Raji (cell line): ENCODE measurements around the gene EPHA4.

Experiments used
- POLR2A ChIP-seq: IDR thresholded peaks from 2 replicates; pipeline ENCODE4 v1.6.1; 2011; ENCODE audit warnings: low read depth, low read length, control low read depth; ENCODE audit not compliant: insufficient read depth

Gene EPHA4

GRCh38 chr2:221572219-221572820 is at the start of gene EPHA4:
Gene EPHA4, minus strand, starts transcription at chr2:221572304. Its CDS starts 56 bp downstream, at chr2:221572248.
- no peak for TF ChIP-seq POLR2A

- no peak for TF ChIP-seq POLR2A
Observed at GRCh38 chr2:221618007-221618406, 45.9 kb upstream of the EPHA4 start.

GRCh38 chr2:221616561-221616960 is 44.5 kb upstream of the EPHA4 start:
- no peak for TF ChIP-seq POLR2A

GRCh38 chr2:221614274-221614673 is 42.2 kb upstream of the EPHA4 start:
- TF ChIP-seq POLR2A, result no peak

- TF ChIP-seq POLR2A, result no peak
Observed at GRCh38 chr2:221612800-221613199, 40.7 kb upstream of the EPHA4 start.

GRCh38 chr2:221612161-221612560 is 40.1 kb upstream of the EPHA4 start:
- TF ChIP-seq POLR2A, result no peak

GRCh38 chr2:221610675-221611074 is 38.6 kb upstream of the EPHA4 start:
- no peak for TF ChIP-seq POLR2A

GRCh38 chr2:221610255-221610654 is 38.2 kb upstream of the EPHA4 start:
- no peak for TF ChIP-seq POLR2A

- TF ChIP-seq POLR2A, result no peak
Observed at GRCh38 chr2:221608442-221608841, 36.3 kb upstream of the EPHA4 start.

- no peak for TF ChIP-seq POLR2A
Observed at GRCh38 chr2:221606424-221606823, 34.3 kb upstream of the EPHA4 start.

GRCh38 chr2:221605751-221606240 is 33.7 kb upstream of the EPHA4 start:
- no peak for TF ChIP-seq POLR2A

GRCh38 chr2:221602938-221603337 is 30.8 kb upstream of the EPHA4 start:
- TF ChIP-seq POLR2A, result no peak

GRCh38 chr2:221601376-221601775 is 29.3 kb upstream of the EPHA4 start:
- TF ChIP-seq POLR2A, result no peak

GRCh38 chr2:221600388-221600787 is 28.3 kb upstream of the EPHA4 start:
- no peak for TF ChIP-seq POLR2A

- TF ChIP-seq POLR2A, result no peak
Observed at GRCh38 chr2:221596192-221596591, 24.1 kb upstream of the EPHA4 start.

- TF ChIP-seq POLR2A, result no peak
Observed at GRCh38 chr2:221590861-221591365, 18.8 kb upstream of the EPHA4 start.

GRCh38 chr2:221589696-221590095 is 17.6 kb upstream of the EPHA4 start:
- TF ChIP-seq POLR2A, result no peak

GRCh38 chr2:221588306-221588985 is 16.3 kb upstream of the EPHA4 start:
- no peak for TF ChIP-seq POLR2A
